Measurements from ENCODE around the gene SLC35G3.
"Not testable (repeated sequence)": the region's sequence is repeated elsewhere in the genome, so short reads cannot be mapped to it uniquely, and the experiment has no call there.

Gene SLC35G3

DNA sequence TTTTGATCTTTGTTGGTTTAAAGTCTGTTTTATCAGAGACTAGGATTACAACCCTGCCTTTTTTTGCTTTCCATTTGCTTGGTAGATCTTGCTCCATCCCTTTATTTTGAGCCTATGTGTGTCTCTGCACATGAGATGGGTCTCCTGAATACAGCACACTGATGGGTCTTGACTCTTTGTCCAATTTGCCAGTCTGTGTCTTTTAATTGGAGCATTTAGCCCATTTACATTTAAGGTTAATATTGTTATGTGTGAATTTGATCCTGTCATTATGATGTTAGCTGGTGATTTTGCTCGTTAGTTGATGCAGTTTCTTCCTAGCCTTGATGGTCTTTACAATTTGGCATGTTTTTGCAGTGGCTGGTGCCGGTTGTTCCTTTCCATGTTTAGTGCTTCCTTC lies 8.4 kb upstream of the SLC35G3 start:
- DNase-seq = not testable (repeated sequence)

DNA sequence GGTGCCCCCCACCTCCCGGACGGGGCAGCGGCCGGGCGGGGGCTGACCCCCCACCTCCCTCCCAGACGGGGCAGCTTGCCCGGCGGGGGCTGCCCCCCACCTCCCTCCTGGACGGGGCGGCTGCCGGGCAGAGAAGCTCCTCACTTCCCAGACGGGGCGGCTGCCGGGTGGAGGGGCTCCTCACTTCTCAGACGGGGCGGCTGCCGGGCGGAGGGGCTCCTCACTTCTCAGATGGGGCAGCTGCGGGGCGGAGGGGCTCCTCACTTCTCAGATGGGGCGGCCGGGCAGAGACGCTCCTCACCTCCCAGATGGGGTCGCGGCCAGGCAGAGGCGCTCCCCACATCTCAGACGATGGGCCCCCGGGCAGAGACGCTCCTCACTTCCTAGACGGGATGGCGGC lies 869 bp upstream of the SLC35G3 start:
- DNase-seq = not testable (repeated sequence)

DNA sequence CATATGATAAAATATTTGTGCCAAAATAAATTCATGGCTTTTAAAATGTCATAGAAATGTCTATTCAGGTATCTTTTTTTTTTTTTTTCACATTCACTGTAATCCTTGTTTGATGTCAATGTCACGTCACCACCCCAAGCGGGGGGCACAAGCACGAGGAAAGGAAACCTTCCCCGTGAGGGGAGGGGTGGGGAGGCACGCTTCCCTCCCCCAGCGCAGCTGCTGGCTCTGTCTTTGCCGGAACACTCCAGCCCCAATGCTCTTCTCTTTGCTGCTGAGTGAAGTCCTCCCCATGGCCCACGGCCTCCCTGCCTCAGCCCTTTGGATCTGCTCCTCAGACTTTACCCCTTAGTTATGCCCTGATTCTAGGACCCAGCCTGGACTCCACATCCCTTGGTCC lies 1.5 kb downstream of the SLC35G3 start:
- no peak for DNase-seq

DNA sequence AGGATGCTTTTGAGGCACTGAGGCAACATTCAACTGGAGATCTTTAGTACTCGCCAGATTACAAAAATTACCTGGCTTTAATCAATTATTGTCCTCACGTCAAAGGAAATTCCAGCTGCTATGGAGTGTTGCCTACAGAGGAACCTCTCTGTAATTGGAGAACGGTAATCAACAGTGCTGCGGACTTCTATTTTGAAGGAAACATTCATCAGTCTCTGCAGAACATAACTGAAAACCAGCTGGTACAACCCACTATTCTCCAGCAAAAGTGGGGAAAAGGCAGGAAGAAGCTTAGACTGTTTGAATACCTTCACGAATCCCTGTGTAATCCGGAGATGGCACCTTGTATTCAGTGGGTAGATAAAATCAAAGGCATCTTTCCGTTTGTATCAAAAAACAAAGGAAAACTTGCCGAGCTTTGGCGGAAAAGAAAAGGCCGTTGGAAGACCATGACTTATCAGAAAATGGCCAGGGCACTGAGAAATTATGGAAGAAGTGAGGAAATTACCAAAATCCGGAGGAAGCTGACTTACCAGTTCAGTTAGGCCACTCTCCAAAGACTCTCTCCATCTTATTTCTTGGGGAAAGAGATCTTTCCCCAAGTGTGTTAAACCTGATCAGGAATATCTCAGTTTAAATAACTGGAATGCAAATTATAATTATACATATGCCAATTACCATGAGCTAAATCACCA lies 3.0 kb downstream of the SLC35G3 start:
- DNase-seq = no peak

DNA sequence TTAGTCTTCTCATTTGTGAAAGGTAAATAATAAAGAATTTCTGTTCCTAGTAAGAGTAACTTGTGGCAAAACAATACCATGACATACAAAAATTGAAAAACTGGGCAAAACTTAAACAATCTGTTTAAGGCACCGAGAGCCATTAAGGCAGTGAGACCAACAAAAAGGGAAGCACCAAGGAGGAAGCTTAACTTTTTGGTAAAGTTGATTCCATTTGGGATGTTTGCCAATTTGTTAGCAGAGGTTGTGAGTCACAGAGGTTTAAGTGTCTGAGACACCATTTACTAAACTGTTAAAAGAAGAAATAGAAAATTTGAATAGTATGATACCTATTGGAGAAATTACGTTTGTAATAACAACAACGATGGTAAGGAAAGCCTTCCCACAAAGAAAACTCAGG lies 4.9 kb downstream of the SLC35G3 start:
- no peak for DNase-seq

DNA sequence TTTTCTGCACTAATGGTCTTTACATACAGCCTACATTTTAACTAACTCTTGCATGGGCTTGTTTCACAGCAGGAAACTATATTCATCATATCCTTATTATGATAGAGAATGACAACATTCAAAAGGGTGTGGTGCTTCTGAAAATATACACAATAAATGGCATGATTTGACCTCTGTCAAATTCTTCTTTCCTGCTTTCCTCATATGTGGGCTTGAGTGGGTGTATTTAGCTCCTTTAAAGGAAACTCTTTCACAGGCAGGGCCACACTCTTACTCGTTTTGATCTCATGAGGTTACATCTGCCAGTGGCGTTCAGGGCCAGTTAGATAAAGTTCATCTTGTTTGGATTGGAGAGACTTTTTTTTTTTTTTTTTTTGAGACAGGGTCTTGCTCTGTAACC lies 6.1 kb downstream of the SLC35G3 start:
- DNase-seq = no peak

DNA sequence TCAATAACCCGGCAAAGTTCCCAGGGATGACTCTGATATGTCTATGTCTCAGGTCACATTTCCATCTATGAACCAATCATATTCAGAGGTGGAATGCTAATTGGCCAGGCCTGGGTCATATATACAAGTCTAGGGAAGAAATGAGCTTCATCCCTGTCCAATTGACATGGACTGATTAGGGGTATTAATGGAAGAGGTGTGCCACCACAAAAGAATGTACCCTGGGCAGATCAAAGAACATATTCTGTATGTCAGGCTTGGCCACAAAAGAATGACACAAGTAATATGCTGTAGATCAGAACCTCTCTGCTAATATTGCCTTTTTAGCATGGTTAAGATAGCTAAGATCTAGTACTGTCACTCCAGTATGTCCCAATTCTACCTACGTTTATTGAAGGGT lies 6.7 kb downstream of the SLC35G3 start:
- no peak for DNase-seq

DNA sequence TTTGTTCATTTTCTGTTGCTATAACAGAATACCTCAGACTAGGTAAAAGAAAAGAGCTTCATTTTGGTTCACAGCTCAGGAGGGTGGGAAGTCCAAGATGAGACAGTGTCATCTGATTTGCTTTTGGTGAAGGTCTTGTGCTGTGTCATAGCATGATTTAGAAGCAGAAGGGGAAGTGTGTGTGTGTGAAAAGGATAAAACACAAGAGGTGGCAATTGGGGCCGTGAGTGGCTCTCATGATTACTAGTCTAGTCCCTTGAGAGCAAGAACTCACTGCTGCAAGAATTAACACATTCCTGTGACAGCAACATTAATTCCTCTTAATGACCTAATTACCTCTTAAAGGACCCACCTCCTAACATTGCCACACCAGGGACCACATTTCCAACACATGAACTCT lies 8.3 kb downstream of the SLC35G3 start:
- DNase-seq = no peak

DNA sequence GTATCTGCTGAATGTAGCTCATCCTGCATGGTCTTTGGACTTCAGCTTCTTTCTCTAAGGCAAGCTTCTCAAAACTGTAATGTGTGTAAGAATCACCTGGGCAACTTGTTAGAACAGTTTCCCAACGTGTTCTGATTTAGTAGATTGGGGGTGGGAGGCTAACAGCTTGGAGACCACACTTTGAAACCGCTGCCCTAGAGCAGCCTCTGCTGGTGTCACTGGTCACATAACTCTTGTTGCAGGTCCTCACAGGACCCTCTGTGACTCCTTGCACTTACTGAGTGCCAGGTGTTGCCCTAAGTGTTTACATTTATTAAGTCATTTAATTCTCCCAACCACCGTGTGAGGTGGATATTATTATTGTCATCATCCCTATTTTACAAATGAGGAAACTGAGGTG lies 9.9 kb downstream of the SLC35G3 start:
- DNase-seq = no peak

DNA sequence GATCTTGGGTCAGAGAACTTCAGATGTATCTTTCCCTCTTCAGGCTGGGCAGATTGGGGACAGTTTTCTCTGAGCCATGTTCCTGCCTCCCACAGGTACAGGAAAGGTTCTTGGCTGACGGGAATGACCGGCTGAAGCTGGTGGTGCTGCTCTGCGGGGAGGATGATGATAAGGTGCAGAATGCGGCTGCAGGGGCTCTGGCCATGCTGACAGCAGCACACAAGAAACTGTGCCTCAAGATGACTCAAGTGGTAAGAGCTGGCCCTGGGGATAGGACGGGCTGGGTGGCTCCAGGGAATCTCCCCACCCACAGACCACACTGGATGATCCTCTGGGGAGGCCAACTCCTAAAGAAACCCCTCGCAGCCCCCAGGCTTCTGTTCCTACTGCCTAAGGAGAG lies 10.9 kb downstream of the SLC35G3 start:
- DNase-seq = no peak

DNA sequence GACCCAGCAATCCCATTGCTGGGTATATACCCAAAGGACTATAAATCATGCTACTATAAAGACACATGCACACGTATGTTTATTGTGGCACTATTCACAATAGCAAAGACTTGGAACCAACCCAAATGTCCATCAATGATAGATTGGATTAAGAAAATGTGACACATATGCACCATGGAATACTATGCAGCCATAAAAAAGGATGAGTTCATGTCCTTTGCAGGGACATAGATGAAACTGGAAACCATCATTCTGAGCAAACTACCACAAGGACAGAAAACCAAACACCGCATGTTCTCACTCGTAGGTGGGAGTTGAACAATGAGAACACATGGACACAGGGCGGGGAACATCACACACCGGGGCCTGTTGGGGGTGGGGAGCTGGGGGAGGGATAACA lies 14.8 kb downstream of the SLC35G3 start:
- not testable (repeated sequence) for DNase-seq

DNA sequence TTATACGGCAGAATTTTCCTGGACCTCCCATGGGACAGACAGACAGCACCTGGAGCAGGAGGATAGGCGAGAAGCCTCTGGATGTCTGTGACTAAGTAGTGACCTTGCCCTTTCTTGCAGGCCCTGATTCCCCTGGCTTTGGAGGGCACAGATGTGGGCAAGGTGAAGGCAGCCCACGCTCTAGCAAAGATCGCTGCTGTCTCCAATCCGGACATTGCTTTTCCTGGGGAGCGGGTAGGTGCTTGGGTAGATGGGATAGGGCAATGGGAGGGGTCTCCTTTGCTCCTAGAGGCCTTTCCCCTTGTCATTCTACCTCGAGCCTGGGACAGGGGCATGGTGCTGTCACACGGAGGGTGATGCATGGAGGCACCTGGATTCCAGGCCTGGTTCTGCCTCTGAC lies 17.3 kb downstream of the SLC35G3 start:
- DNase-seq = no peak

DNA sequence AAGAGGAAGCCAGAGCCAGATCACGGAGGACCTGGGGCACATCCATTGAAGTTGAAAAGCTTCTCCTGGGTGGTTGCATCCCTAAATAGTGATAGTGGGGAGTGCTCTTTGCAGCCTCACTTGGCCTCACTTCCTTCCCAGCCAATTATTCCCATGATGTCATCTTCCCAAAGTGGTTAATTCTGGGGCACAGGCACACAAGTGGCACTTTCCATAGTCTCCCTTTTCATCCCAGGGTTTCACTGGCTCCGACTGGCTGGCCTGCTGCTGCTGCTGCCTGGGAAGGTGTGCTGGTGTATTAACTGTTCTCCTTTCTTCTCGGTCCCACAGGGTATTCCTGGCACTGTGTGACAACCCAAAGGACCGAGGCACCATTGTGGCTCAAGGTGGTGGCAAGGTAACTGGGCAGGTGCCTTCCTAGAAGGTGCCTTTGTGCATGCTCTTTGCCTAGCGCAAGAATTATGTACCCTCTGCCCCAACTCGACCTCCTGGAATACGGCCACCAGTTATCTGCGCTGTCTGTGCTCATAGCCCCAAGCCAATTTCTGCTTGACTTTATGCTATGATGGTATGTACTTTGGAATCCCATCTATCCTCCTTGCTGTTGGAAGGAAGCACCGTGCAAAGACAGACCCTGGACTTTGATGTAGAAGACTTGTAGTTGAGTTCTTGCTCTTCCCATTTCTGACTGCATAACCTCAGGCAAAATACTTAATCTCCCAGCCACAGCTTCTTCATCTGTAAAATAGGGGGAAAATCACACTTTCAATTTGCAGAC lies 18.4 kb downstream of the SLC35G3 start:
- no peak for DNase-seq

DNA sequence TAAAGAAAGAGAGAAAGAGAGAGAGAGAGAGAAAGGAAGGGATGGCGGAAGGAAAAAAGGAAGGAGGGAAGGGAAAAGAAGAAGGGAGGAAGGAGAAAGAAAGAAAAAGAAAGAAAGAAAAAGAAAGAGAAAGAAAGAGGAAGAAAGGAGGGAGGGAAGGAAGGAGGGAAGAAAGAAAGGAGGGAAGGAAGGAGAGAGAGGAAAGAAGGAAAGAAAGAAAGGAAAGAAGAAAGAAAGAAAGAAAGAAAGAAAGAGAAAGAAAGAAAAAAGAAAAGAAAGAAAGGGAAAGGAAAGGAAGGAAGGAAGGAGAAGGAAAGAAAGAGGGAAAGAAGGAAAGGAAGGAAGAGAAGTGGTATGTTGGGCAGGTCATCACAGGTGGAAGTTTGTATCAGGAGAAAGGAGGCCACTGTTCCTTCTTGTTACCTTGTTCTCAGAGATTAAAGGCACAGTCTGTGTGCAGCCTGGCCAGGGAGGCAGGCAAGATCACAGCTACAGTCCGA lies 19.3 kb downstream of the SLC35G3 start:
- no peak for DNase-seq

DNA sequence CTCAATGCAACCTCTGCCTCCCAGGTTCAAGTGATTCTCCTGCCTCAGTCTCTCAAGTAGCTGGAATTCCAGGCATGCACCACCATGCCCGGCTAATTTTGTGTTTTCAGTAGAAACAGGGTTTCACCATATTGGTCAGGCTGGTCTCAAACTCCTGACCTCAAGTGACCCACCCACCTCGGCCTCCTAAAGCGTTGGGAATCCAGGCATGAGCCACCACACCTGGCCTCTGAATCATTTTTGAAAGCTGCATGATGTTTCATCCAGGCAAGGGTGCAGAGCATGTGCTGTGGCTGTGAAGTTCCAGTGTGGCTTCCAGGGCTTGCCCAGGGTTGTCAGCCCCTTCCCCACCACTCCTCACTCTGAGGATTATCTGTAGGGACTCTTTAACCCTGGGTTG lies 21.9 kb downstream of the SLC35G3 start:
- not testable (repeated sequence) for DNase-seq

DNA sequence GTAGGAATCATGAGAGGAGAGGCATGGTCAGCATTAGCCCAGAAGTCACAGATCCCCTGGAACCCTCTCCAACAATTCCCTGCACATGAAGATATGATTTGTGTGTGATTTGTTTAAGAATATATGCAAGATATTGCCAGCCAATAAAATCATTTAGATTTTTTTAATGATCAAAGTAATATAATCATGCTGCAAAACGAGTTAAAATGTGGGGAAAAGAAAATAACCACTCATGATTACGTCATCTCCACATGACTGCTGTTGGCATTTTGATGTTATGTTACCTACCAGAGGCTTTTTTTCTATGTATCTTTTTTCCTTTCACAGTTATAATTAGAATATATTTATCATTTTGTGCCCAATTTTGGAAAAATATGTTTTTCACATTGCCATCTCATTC lies 22.4 kb downstream of the SLC35G3 start:
- DNase-seq = no peak

DNA sequence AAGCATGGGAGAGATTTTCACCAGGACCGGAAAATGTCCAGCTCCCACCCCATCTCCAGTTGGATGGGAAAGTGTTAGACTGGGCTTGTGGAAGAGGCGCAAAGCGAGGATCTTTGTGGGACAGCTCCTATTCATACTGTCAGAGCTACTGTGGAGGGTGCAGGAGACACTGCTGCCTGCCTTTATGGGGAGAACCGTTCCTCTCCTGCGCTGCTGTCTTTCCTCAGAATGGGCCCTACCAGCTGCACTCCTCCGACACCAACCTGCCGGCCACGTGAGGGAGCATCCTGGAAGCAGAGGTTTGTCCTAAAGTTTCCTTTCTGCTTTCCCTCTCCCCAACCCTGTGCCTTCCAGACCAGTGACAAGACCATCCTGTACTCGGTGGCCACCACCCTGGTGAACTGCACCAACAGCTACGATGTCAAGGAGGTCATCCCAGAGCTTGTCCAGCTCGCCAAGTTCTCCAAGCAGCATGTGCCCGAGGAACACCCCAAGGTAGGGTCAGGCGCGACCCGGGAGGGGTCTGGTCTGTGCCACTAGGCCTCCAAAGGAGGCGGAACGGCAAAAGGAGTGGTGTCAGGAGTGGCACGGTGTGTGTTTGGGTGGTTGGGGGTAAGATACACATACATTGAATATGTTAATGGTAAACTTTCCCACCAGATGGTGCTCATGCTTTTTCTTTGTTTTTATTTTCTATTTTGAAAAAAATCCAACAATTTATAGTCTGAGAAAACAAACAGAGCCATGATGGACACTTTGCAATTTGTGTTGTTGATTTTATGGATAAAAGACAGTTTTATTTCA lies 23.0 kb downstream of the SLC35G3 start:
- DNase-seq = no peak

DNA sequence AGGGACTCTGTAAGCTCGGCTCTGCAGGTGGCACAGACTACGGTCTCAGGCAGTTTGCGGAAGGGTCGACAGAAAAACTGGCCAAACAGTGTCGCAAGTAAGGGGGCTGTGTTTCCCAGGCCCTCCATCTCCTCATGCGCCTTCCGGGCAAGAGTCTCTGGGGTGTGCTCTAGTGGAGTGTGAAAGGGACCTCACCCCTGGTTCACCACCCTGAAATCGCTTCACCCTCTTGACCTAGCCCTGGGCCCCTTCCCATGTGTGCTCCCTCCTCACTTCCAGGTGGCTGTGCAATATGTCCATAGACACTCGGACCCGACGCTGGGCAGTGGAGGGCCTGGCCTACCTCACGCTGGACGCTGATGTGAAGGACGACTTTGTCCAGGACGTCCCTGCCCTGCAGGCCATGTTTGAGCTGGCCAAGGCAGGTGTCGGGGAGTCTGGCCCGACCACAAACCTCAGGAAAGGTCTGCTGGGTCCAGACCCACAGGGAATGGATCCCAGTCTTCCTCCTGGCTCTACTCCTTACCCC lies 24.3 kb downstream of the SLC35G3 start:
- no peak for DNase-seq

DNA sequence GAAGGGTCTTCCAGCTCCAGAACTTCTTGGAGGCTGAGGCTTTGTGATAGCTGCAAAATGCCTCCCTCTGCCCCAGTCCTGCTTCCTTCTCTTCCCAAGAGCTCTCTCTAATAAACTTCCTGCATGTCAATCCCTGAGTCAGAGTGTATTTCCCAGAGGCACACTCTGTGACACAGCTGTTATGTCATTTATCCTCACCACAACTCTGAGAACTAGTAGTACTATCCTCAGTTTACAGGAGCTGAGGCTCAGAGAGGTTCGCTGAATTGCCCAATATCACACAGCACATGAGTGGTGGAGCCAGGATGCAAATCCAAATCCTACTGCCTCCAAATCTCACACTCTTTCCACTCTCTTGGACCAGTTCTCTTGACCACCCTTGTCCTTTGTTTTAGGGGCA lies 26.5 kb downstream of the SLC35G3 start:
- no peak for DNase-seq

DNA sequence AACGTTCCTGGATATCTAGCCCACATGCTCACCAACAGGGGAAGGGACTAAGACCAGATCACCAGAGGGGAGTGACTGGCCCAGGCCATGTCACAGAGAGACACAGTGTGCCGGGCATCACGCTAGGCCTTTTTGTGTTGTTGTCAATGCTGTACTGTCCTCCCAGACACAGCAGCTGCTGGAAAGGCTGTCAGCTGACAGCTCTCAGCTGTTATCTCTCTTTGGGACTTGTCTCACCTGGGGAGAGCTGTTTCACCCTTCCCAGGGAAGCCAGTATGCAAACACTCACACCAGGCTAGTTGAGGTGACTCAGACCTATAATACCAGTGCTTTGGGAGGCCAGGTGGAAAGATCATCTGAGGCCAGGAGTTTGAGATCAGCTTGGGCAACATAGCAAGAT lies 27.1 kb downstream of the SLC35G3 start:
- no peak for DNase-seq

DNA sequence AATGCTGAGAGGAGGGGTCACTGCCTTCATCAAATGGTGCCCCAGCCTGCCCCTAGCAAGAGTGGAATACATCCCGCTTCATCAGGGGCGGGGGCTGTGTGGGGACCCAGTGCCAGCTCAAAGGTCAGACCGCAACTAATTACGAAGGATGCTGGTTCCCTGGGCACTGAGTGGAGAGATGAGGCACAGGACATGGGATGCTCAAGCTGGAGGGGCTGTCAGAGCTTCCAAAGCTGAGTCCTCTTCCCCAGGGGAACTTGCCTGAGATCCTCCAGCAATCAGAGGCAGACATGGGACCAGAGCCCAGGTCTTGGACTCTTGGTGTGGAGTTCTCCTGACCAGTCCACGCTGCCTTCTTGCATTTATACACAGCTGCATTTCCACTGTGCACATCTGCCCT lies 27.7 kb downstream of the SLC35G3 start:
- DNase-seq = no peak

DNA sequence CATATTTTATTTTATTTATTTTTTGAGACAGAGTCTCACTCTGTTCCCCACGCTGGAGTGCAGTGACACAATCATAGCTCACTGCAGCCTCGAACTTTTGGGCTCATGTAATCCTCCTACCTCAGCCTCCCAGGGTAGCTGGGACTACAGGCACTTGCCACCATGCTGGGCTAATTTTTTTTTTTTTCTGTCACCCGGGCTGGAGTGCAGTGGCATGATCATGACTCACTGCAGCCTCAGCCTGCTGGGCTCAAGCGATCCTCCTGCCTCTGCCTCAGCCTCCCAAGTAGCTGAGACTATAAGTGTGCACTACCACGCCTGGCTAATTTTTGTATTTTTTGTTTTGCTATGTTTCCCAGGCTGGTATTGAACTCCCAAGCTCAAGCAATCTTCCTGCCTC lies 29.5 kb downstream of the SLC35G3 start:
- no peak for DNase-seq

DNA sequence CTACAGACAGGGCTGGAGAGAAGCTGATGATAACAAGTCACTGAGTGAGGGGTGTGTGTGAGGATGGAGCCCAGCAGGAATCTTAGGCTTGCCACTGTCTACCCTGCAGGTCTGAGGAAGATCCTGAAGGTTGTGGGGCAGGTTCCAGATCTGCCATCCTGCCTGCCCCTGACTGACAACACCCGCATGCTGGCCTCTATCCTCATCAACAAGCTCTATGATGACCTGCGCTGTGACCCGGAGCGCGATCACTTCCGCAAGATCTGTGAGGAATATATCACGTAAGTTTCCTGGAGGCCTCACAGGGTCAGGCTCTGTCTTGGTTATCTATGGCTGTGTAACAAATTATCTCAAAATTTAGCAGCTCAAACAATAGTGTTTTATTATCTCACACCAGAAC lies 30.3 kb downstream of the SLC35G3 start:
- no peak for DNase-seq
